ENCODE measurements around the gene ZNF326.

ZNF326 gene

GRCh38 chr1:89954401-89954800, 40.5 kb upstream of the ZNF326 start:
- peak overlapping the region; percentile 17 for H3K56ac ChIP-seq (ENCODE audit: low read length)
- DNase-seq: peak; percentile 82
- no peak overlapping the region for H2AK5ac ChIP-seq (ENCODE audit: low read length)
- H3K9ac ChIP-seq (ENCODE audit: low read length): no peak overlapping the region
- H3K79me1 ChIP-seq (ENCODE audit: low read length): no peaks in the 10 kb centered on the region
- H4K8ac ChIP-seq (ENCODE audit: low read depth, low read length): no peak overlapping the region
- H4K5ac ChIP-seq (ENCODE audit: low read length): no peak overlapping the region
- H3K4me1 ChIP-seq (ENCODE audit: control insufficient read depth, low read depth, low read length): peaks cover 5% of the 10 kb centered on the region
- no peak overlapping the region for H2BK15ac ChIP-seq (replicated peaks; ENCODE audit: low read depth)
- H3K18ac ChIP-seq (ENCODE audit: low read length): no peak overlapping the region
- no peaks in the 10 kb centered on the region for H3K36me3 ChIP-seq (ENCODE audit: control insufficient read depth, insufficient read depth, low read length)
- no peak overlapping the region for H3K4me3 ChIP-seq (ENCODE audit: low read length)
- H3K4ac ChIP-seq (ENCODE audit: low read depth, low read length): no peak overlapping the region
- H3K4me2 ChIP-seq (ENCODE audit: low read length): no peak overlapping the region
- H3K23ac ChIP-seq (ENCODE audit: low read length): no peak overlapping the region
- no peak overlapping the region for H2BK120ac ChIP-seq (ENCODE audit: low read depth, low read length)
- no CpG with 5 or more reads among the region's 1 CpG for WGBS (ENCODE audit: extremely low coverage, insufficient coverage, low lambda C conversion rate)
- no peaks in the 10 kb centered on the region for H3K27me3 ChIP-seq (ENCODE audit: insufficient read depth, low read length, poor library complexity)
- no peaks in the 10 kb centered on the region for H3K79me2 ChIP-seq (ENCODE audit: control insufficient read depth, insufficient read depth, low read length)
- H3K27ac ChIP-seq (ENCODE audit: low read depth, low read length): peak overlapping the region; percentile 5
- no peak overlapping the region for H2BK5ac ChIP-seq (ENCODE audit: low read length)

- no peaks in the 10 kb centered on the region for H3K79me2 ChIP-seq (ENCODE audit: control insufficient read depth, insufficient read depth, low read length)
- H3K79me1 ChIP-seq (ENCODE audit: low read length): no peaks in the 10 kb centered on the region
- no peak overlapping the region for H3K9ac ChIP-seq (ENCODE audit: low read length)
- H3K4me2 ChIP-seq (ENCODE audit: low read length): no peak overlapping the region
- no peak overlapping the region for H2BK120ac ChIP-seq (ENCODE audit: low read depth, low read length)
- H3K18ac ChIP-seq (ENCODE audit: low read length): no peak overlapping the region
- no peak overlapping the region for H4K8ac ChIP-seq (ENCODE audit: low read depth, low read length)
- no peak overlapping the region for H3K4ac ChIP-seq (ENCODE audit: low read depth, low read length)
- H3K4me3 ChIP-seq (ENCODE audit: low read length): no peak overlapping the region
- no peak overlapping the region for H4K5ac ChIP-seq (ENCODE audit: low read length)
- H2AK5ac ChIP-seq (ENCODE audit: low read length): no peak overlapping the region
- no peak for DNase-seq
- no peak overlapping the region for H3K27ac ChIP-seq (ENCODE audit: low read depth, low read length)
- H2BK15ac ChIP-seq (replicated peaks; ENCODE audit: low read depth): no peak overlapping the region
- WGBS (ENCODE audit: extremely low coverage, insufficient coverage, low lambda C conversion rate): no CpG with 5 or more reads among the region's 7 CpGs
- no peak overlapping the region for H3K23ac ChIP-seq (ENCODE audit: low read length)
- no peak overlapping the region for H2BK5ac ChIP-seq (ENCODE audit: low read length)
- H3K4me1 ChIP-seq (ENCODE audit: control insufficient read depth, low read depth, low read length): peaks cover 5% of the 10 kb centered on the region
- no peaks in the 10 kb centered on the region for H3K36me3 ChIP-seq (ENCODE audit: control insufficient read depth, insufficient read depth, low read length)
- H3K27me3 ChIP-seq (ENCODE audit: insufficient read depth, low read length, poor library complexity): no peaks in the 10 kb centered on the region
- no peak overlapping the region for H3K56ac ChIP-seq (ENCODE audit: low read length)
Observed at GRCh38 chr1:89955311-89956205, 39.4 kb upstream of the ZNF326 start.

- no peaks in the 10 kb centered on the region for H3K27me3 ChIP-seq (ENCODE audit: insufficient read depth, low read length, poor library complexity)
- H3K18ac ChIP-seq (ENCODE audit: low read length): peak overlapping the region; percentile 31
- no peak overlapping the region for H3K9ac ChIP-seq (ENCODE audit: low read length)
- no peak overlapping the region for H3K27ac ChIP-seq (ENCODE audit: low read depth, low read length)
- no peaks in the 10 kb centered on the region for H3K79me2 ChIP-seq (ENCODE audit: control insufficient read depth, insufficient read depth, low read length)
- no peak overlapping the region for H2BK5ac ChIP-seq (ENCODE audit: low read length)
- no peak overlapping the region for H3K4ac ChIP-seq (ENCODE audit: low read depth, low read length)
- no peak overlapping the region for H2AK5ac ChIP-seq (ENCODE audit: low read length)
- peak overlapping the region; percentile 6 for H3K56ac ChIP-seq (ENCODE audit: low read length)
- H3K4me2 ChIP-seq (ENCODE audit: low read length): no peak overlapping the region
- H2BK15ac ChIP-seq (replicated peaks; ENCODE audit: low read depth): no peak overlapping the region
- no peak overlapping the region for H4K8ac ChIP-seq (ENCODE audit: low read depth, low read length)
- H3K79me1 ChIP-seq (ENCODE audit: low read length): no peaks in the 10 kb centered on the region
- peaks cover 5% of the 10 kb centered on the region for H3K4me1 ChIP-seq (ENCODE audit: control insufficient read depth, low read depth, low read length)
- H3K4me3 ChIP-seq (ENCODE audit: low read length): no peak overlapping the region
- DNase-seq: no peak
- no peaks in the 10 kb centered on the region for H3K36me3 ChIP-seq (ENCODE audit: control insufficient read depth, insufficient read depth, low read length)
- H3K23ac ChIP-seq (ENCODE audit: low read length): peak overlapping the region; percentile 66
- no CpG with 5 or more reads among the region's 1 CpG for WGBS (ENCODE audit: extremely low coverage, insufficient coverage, low lambda C conversion rate)
- no peak overlapping the region for H4K5ac ChIP-seq (ENCODE audit: low read length)
- H2BK120ac ChIP-seq (ENCODE audit: low read depth, low read length): no peak overlapping the region
Observed at GRCh38 chr1:89957107-89957506, 37.8 kb upstream of the ZNF326 start.

DNA sequence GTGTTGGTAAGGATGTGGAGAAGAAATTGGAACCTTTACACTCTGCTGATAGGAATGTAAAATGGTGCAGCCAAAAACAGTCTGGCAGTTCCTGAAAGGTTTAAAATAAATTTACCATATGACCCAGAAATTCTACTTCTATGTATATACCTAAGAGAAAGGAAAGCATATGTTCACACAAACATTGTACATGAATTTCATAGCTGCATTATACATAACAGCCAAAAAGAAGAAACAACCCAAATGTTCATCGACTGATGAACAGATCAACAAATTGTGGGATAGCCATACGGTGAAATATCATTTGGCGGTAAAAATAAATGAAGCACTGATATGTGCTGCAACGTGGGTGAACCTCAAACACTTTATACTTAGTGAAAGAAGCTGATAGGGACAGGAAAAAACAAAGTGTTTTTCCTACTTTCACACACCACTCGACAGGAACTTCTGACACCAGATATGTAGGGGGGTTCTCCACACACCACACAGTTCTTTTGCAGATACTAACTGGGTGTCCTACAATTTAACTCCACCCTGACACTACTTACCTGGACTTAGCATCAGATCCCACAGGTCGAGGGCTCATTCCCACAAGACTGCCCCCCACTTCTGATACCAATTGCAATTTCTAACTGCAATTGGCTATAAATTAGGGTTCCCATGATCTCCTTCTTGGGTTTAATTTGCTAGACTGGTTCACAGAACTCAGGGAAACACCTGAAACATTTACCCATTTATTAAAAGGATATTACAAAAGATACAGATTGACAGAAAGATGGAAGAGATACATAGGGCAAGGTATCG, 35.9 kb upstream of the ZNF326 start:
- Histone ChIP-seq H3K27ac (ENCODE audit: low read depth, low read length) (no peak overlapping the region), H3K56ac (ENCODE audit: low read length) (no peak overlapping the region), H3K4ac (ENCODE audit: low read depth, low read length) (no peak overlapping the region), H3K18ac (ENCODE audit: low read length) (no peak overlapping the region), H2BK120ac (ENCODE audit: low read depth, low read length) (no peak overlapping the region), H3K79me1 (ENCODE audit: low read length) (no peaks in the 10 kb centered on the region), H3K4me2 (ENCODE audit: low read length) (no peak overlapping the region), H3K23ac (ENCODE audit: low read length) (no peak overlapping the region), H4K8ac (ENCODE audit: low read depth, low read length) (no peak overlapping the region), H2BK15ac (replicated peaks; ENCODE audit: low read depth) (no peak overlapping the region), H4K5ac (ENCODE audit: low read length) (no peak overlapping the region), H3K27me3 (ENCODE audit: insufficient read depth, low read length, poor library complexity) (no peaks in the 10 kb centered on the region), H3K79me2 (ENCODE audit: control insufficient read depth, insufficient read depth, low read length) (no peaks in the 10 kb centered on the region), H3K9ac (ENCODE audit: low read length) (no peak overlapping the region), H3K4me3 (ENCODE audit: low read length) (no peak overlapping the region), H2AK5ac (ENCODE audit: low read length) (no peak overlapping the region), H3K4me1 (ENCODE audit: control insufficient read depth, low read depth, low read length) (peaks cover 5% of the 10 kb centered on the region), H2BK5ac (ENCODE audit: low read length) (no peak overlapping the region), H3K36me3 (ENCODE audit: control insufficient read depth, insufficient read depth, low read length) (no peaks in the 10 kb centered on the region)
- DNase-seq: no peak
- no CpG with 5 or more reads among the region's 7 CpGs for WGBS (ENCODE audit: extremely low coverage, insufficient coverage, low lambda C conversion rate)

- Histone ChIP-seq H3K27me3 (ENCODE audit: insufficient read depth, low read length, poor library complexity) (no peaks in the 10 kb centered on the region), H3K4ac (ENCODE audit: low read depth, low read length) (no peak overlapping the region), H3K36me3 (ENCODE audit: control insufficient read depth, insufficient read depth, low read length) (no peaks in the 10 kb centered on the region), H2AK5ac (ENCODE audit: low read length) (no peak overlapping the region), H4K5ac (ENCODE audit: low read length) (no peak overlapping the region), H3K27ac (ENCODE audit: low read depth, low read length) (no peak overlapping the region), H3K56ac (ENCODE audit: low read length) (no peak overlapping the region), H3K79me2 (ENCODE audit: control insufficient read depth, insufficient read depth, low read length) (no peaks in the 10 kb centered on the region), H3K9ac (ENCODE audit: low read length) (no peak overlapping the region), H3K4me2 (ENCODE audit: low read length) (no peak overlapping the region), H3K4me1 (ENCODE audit: control insufficient read depth, low read depth, low read length) (peaks cover 2% of the 10 kb centered on the region), H3K23ac (ENCODE audit: low read length) (no peak overlapping the region), H3K4me3 (ENCODE audit: low read length) (no peak overlapping the region), H2BK5ac (ENCODE audit: low read length) (no peak overlapping the region), H2BK15ac (replicated peaks; ENCODE audit: low read depth) (no peak overlapping the region), H2BK120ac (ENCODE audit: low read depth, low read length) (no peak overlapping the region), H4K8ac (ENCODE audit: low read depth, low read length) (no peak overlapping the region), H3K79me1 (ENCODE audit: low read length) (no peaks in the 10 kb centered on the region), H3K18ac (ENCODE audit: low read length) (no peak overlapping the region)
- WGBS (ENCODE audit: extremely low coverage, insufficient coverage, low lambda C conversion rate): no CpG with 5 or more reads among the region's 2 CpGs
- DNase-seq: peak; percentile 97
Observed at GRCh38 chr1:89959719-89960118, 35.2 kb upstream of the ZNF326 start.
